AG04449 (cell line): ENCODE results near the gene TIFAB.

ENCODE experiments used
- CTCF ChIA-PET: fragments of 350-600 bp; formaldehyde crosslinking; extraction: SDS; loops from one replicate; lab custom pipeline; 2021; ENCODE audit warnings: antibody characterized with exemption; lab: Yijun Ruan, JAX
- POLR2A ChIA-PET: fragments of 400-600, 350-600 bp; formaldehyde crosslinking; extraction: SDS; loops from one replicate; lab custom pipeline; 2020; ENCODE audit warnings: antibody characterized with exemption, inconsistent platforms; lab: Yijun Ruan, JAX
- DNase-seq: peaks from one replicate; pipeline ENCODE4 v3.0.0-alpha.2; 2010; ENCODE audit warnings: low read depth, low spot score
- H3K4me3 ChIP-seq: 2 replicates; pipeline ENCODE4 v1.5.1; 2011; ENCODE audit warnings: low read depth, mild to moderate bottlenecking, control low read depth, low read length
- TF ChIP-seq, protein P1 (sequence below): IDR thresholded peaks from one replicate; pipeline ENCODE4 v1.5.1; 2011; ENCODE audit warnings: mild to moderate bottlenecking, moderate library complexity, low read length, control low read depth, inconsistent platforms; ENCODE audit not compliant: insufficient read depth; ENCODE audit errors: missing control alignments

Gene TIFAB

DNA sequence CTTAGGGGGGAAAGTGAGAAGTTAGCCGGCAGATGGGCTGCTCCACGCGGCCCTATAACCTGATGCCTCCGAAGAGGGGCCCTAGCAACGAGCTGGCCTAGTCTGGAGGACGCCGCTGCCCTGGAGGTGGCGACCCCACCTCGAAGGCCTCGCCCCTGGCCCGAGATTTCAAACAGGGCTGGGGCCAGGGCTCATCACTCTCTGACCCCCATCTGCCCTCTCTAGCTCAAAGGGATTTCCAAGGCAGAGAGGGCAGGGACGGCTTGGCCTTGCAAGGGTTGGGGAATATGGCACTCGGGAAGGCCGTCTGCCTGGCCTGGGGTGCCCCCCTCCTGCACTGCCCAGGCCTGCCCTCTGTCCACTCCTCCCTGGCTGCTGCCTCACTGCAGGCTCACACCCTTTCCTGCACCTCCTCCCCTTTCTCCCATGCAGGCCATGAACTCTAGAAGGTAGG lies 25.5 kb upstream of the TIFAB start:
- no peak overlapping the region for H3K4me3 ChIP-seq
- TF ChIP-seq, protein P1, sequence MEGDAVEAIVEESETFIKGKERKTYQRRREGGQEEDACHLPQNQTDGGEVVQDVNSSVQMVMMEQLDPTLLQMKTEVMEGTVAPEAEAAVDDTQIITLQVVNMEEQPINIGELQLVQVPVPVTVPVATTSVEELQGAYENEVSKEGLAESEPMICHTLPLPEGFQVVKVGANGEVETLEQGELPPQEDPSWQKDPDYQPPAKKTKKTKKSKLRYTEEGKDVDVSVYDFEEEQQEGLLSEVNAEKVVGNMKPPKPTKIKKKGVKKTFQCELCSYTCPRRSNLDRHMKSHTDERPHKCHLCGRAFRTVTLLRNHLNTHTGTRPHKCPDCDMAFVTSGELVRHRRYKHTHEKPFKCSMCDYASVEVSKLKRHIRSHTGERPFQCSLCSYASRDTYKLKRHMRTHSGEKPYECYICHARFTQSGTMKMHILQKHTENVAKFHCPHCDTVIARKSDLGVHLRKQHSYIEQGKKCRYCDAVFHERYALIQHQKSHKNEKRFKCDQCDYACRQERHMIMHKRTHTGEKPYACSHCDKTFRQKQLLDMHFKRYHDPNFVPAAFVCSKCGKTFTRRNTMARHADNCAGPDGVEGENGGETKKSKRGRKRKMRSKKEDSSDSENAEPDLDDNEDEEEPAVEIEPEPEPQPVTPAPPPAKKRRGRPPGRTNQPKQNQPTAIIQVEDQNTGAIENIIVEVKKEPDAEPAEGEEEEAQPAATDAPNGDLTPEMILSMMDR: no peak
- CTCF ChIA-PET: interaction anchor here (1.5 to 37.5 kb wide), 4 partner anchors 10 to 84 kb away, joined by 3 to 2422 read pairs (median 72); partner anchors contain the start of gene CXCL14
- DNase-seq: no peak
- POLR2A ChIA-PET: no interaction called here

DNA sequence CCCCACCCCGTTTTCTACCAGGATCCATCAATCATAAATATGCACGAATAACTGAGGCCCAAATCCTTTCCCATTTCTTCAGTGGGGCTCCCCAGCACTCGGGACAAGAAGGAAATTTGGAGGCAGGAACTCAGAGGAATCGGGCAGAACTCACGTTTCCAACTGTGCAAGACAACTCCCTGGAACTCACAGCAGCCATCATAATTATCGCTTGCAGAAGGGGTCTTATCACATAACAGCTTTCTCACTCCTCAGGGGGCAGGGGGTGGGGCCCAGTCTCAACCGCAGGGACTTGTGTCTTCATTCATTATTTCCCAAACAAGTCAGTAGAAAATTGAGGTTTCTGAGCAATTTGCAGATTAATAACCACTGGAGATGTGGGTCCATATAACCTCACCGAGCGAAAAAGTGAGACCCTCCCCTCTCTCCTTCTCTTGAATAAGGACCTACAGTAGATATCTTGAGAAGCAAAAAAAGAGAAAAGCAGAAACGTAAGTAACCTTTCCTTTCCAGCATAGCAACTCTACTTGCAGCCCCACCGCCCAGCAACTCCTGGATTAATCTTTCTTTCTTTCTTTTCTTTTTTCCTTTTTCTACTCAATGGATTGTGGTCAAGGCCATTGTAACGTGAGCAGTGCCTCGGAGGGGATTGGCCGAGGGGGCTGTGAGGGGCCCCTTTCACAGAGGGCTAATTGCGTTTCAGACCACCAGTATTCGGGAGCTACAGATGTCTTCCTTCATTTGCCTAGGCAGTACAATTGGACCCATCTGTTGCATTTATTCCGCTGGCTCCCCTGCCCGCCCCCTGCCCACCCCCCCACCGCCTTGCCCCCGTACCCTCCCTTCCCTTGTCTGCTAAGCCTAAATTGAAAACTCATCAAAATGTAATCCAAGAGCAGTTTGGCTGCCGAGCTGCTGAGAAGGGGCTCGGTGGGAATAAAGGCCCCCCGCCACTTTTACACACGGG lies 24.7 kb upstream of the TIFAB start:
- H3K4me3 ChIP-seq: no peak overlapping the region
- TF ChIP-seq, protein P1: no peak
- ChIA-PET POLR2A (no interaction called here), CTCF (interaction anchor here (5.3 to 37.5 kb wide), 3 partner anchors 13 to 85 kb away, joined by 30 to 2422 read pairs (median 114); partner anchors contain the start of gene CXCL14)
- DNase-seq: no peak

DNA sequence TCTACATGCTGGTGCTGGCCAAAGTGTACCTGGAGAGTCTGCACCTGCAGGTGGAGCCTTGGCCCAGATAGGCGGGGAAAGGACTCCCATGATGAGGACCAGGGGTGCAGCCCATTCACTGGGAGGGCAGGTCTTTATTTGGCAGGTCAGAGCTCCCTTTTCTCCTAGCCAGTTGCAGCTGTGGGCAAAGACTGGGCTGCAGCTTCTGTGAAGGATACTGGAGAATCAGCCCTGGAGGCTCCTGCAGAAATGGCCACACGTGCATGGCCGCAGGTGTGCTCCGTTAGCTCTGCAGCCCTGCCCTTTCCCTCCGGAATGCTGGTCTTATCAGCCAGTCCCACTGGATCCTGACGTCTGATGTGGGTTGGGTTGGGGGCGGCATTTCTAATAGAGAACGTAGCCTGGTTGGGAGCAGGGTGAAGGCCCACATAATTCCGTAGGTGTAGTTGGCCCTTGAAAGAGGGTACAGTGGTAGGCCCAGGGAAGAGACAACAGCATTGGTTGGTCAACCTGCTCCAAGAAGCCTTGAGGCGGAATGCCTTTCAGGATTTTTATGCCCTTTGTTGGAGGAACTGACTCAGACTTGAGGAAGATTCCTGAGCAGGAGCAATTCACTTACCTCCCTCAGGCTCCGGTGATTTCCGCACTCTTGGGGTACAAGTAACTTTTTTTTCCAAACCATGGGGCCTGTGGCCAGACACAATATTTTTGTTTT lies 22.0 kb upstream of the TIFAB start:
- TF ChIP-seq, protein P1: no peak
- ChIA-PET CTCF (interaction anchor here (2.3 to 37.5 kb wide), 3 partner anchors 10 to 87 kb away, joined by 13 to 2422 read pairs (median 114); partner anchors contain the start of gene CXCL14), POLR2A (no interaction called here)
- no peak overlapping the region for H3K4me3 ChIP-seq
- no peak for DNase-seq

DNA sequence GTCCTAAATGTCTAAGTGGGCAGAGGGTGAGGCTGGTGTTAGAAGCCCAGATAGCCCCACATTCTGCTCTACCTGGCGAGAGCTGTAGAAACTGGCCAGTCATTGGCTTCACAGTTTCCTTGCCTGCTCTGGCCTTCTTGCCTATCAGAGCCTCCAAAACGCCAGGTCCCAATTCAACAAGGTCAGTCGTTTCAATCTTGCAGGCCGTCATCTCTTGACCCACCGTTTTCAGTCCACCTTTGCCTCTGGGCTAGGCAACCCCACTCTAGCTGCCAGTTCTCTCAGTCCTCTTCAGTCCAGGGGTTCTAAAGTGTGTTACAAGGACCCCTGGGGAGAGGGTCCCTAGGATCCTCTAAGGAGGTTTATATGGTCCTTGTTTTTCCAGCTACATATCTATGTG lies 20.0 kb upstream of the TIFAB start:
- CTCF ChIA-PET: interaction anchor here (0.8 to 37.5 kb wide), 4 partner anchors 10 to 89 kb away, joined by 4 to 2422 read pairs (median 18); partner anchors contain the start of gene CXCL14
- TF ChIP-seq, protein P1: no peak
- DNase-seq: no peak
- H3K4me3 ChIP-seq: no peak overlapping the region
- POLR2A ChIA-PET: no interaction called here

DNA sequence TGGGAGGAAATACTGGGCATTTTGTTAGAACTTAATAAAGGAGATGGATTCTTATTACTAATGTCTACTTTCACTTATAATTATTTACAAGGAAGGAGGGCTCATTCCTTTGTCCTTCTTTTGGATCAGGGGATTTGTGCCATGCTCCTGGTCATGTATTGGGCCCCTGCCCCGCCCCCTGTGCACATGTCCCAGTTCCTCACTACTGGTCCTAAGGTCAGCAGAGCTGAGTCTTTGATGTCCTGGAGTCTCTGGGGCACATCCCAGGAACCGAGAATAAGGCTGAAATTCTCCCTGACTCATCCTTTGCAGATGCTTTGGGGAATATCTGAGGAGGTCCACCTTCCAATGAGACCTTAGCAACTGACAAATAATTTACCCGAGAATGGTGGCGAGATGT lies 19.6 kb upstream of the TIFAB start:
- TF ChIP-seq, protein P1: no peak
- ChIA-PET CTCF (interaction anchor here (0.8 to 37.5 kb wide), 4 partner anchors 10 to 90 kb away, joined by 4 to 2422 read pairs (median 18); partner anchors contain the start of gene CXCL14), POLR2A (no interaction called here)
- DNase-seq: no peak
- no peak overlapping the region for H3K4me3 ChIP-seq
